GM23248 (cell line): Measurements from ENCODE around the gene POLR3C. TPM values are rescaled to one million over a fixed set of nuclear protein-coding genes. Genes with fewer than 3 reads are reported as not detected.
A peak's percentile ranks its signal among the peaks of the same experiment; 100 is the strongest.

Experiments used
- DNase-seq: peaks from one replicate; pipeline ENCODE4 v3.0.0-alpha.2; 2015
- H2AFZ ChIP-seq: fragments of 200-600 bp; sonication (generic); 2 replicates; pipeline ENCODE4 v1.6.1; 2016; ENCODE audit warnings: antibody characterized with exemption
- H3F3A ChIP-seq: fragments of 200-600 bp; sonication (generic); 2 replicates; pipeline ENCODE4 v1.6.1; 2016; ENCODE audit warnings: mild to moderate bottlenecking, antibody characterized with exemption, mixed run types; ENCODE audit not compliant: insufficient read depth
- H3K27ac ChIP-seq: fragments of 200-600 bp; sonication (generic); 2 replicates; pipeline ENCODE4 v1.5.1; 2016; ENCODE audit warnings: mild to moderate bottlenecking
- H3K27me3 ChIP-seq: fragments of 200-600 bp; sonication (generic); replicated peaks from 2 replicates; pipeline ENCODE4 v1.6.1; 2016; ENCODE audit warnings: mild to moderate bottlenecking; ENCODE audit not compliant: insufficient read depth
- H3K36me3 ChIP-seq: fragments of 200-600 bp; sonication (generic); 2 replicates; pipeline ENCODE4 v1.6.1; 2016; ENCODE audit warnings: low read depth, mild to moderate bottlenecking
- H3K4me1 ChIP-seq: fragments of 200-600 bp; sonication (generic); 2 replicates; pipeline ENCODE4 v1.6.1; 2016; ENCODE audit warnings: mild to moderate bottlenecking; ENCODE audit not compliant: insufficient read depth
- H3K4me2 ChIP-seq: fragments of 200-600 bp; sonication (generic); one replicate; pipeline ENCODE4 v1.6.1; 2016; ENCODE audit warnings: mild to moderate bottlenecking; ENCODE audit not compliant: unreplicated experiment
- H3K4me3 ChIP-seq: fragments of 200-600 bp; sonication (generic); 2 replicates; pipeline ENCODE4 v1.5.1; 2016; ENCODE audit warnings: mild to moderate bottlenecking
- H3K79me2 ChIP-seq: fragments of 200-600 bp; sonication (generic); 2 replicates; pipeline ENCODE4 v1.6.1; 2016; ENCODE audit warnings: mild to moderate bottlenecking; ENCODE audit not compliant: insufficient read depth
- H3K9ac ChIP-seq: fragments of 200-600 bp; sonication (generic); 2 replicates; pipeline ENCODE4 v1.6.1; 2016; ENCODE audit warnings: mild to moderate bottlenecking
- H3K9me2 ChIP-seq: fragments of 200-600 bp; sonication (generic); 2 replicates; pipeline ENCODE4 v1.6.1; 2016; ENCODE audit warnings: mixed run types, mild to moderate bottlenecking, moderate library complexity; ENCODE audit not compliant: insufficient read depth
- H3K9me3 ChIP-seq: fragments of 200-600 bp; sonication (generic); one replicate; pipeline ENCODE4 v1.6.1; 2017; ENCODE audit warnings: low read depth
- H4K20me1 ChIP-seq: fragments of 200-600 bp; sonication (generic); 2 replicates; pipeline ENCODE4 v1.6.0; 2016; ENCODE audit not compliant: insufficient read depth
- EZH2 ChIP-seq: fragments of 200-600 bp; sonication (generic); IDR thresholded peaks from 2 replicates; pipeline ENCODE4 v1.6.1; 2018; ENCODE audit warnings: antibody characterized with exemption, mild to moderate bottlenecking; ENCODE audit not compliant: insufficient read depth, poor library complexity, severe bottlenecking
- EZH2phosphoT487 ChIP-seq: fragments of 200-600 bp; sonication (generic); IDR thresholded peaks from 2 replicates; pipeline ENCODE4 v1.6.1; 2018; ENCODE audit warnings: antibody characterized with exemption, moderate library complexity, mild to moderate bottlenecking, low read depth; ENCODE audit not compliant: insufficient read depth
- WGBS, 2 experiments: methylation state at CpG; one replicate each; pipeline ENCODE4 v1.1.6; 2015 to 2017; ENCODE audit warnings: low lambda C conversion rate in 2 of 2, low coverage in 1 of 2; ENCODE audit errors: missing lambda C conversion rate in 2 of 2; 5-methylcytosine and 5-hydroxymethylcytosine counted together
- in situ Hi-C: fragments of 300-500 bp; cut with MboI; formaldehyde crosslinking; loops from 2 replicates; pipeline ENCODE4 v1.15.0; 2020
- polyA plus RNA-seq: library from polyadenylated mRNA; unstranded; fragments of >200 nt; fragmentation: Nextera tagmentation; extraction: Ambion mirVana; gene quantifications from 2 replicates; pipeline ENCODE4 v1.2.1, GENCODE V29; 2016
- total RNA-seq: library from RNA; depleted of rRNA; stranded (reverse); fragments of >200 nt; shearing (Covaris generic); gene quantifications from 2 replicates; pipeline ENCODE4 v1.2.3, GENCODE V29; 2014

Gene POLR3C
- total and polyA plus RNA-seq, 2 experiments from 2014 or later, result 39.0 to 42.2 TPM

DNA sequence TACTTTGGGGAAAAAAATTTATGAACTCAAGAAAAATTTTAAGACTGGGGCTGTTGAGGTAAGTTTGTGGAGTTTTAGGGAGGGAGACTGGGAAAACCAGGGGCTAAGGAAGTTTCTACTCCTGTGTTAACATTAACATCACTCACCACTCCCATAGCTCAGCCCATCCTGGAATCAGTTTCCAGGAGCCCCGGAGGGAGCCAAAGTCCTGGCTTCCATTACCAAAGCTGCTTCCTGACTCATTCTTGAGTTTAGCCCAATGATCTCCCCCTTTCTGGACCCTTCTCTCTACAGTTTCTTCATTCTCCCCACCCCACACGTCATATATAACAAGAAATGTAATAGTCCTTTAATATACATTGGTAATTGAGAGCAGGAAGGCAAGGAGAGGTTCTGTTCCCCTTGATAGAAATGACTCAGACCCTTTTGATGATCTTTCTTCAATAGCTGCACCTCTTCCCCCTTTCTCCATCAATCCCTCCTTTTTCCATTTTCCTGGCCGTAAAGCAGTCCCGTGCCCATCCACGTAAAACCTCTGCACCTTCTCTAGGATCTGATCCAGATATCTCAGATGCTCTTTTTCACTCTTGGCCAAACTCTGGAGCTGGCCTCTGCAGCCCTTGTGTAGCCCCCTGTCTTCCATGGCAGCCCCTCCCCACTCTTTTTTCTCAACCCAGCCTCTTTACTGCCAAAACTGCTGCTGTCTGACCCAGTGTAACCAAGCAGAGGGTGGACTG, 39.5 kb downstream of the POLR3C start:
- Histone ChIP-seq H3K4me3 (no peak overlapping the region), H3K9ac (no peak overlapping the region), H3K27me3 (no peaks in the 10 kb centered on the region), H3K36me3 (no peaks in the 10 kb centered on the region), H3F3A (no peaks in the 10 kb centered on the region), H3K9me3 (no peaks in the 10 kb centered on the region), H3K79me2 (peaks cover under 1% of the 10 kb centered on the region), H3K4me1 (no peaks in the 10 kb centered on the region), H3K9me2 (no peaks in the 10 kb centered on the region), H3K4me2 (no peak overlapping the region), H2AFZ (no peak overlapping the region), H4K20me1 (no peaks in the 10 kb centered on the region), H3K27ac (no peak overlapping the region)
- TF ChIP-seq EZH2phosphoT487, result no peak
- in situ Hi-C loops, result no loop called here
- DNase-seq, result no peak
- 52 to 59% methylated on average over 5 of the region's 5 CpGs for WGBS, 2 experiments

DNA sequence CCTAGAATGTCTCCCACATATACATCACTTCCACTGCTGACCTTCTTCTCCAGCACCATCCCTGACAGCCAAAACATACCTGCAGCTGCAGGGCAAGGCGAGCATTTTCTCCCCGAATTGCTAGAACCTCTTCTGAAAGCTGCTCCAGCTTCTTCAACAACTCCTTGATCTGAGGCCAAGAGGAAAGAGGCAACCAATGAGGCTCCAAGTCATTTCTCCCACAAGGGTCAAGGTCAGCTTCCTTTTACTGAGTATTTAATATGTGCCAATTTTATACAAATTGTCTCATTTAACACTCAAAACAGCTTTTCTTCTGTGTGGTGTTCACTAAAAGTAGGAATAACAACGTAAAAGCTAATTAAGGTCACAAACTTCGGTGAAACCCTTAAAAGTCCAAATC, 44.2 kb downstream of the POLR3C start:
- H3K4me1 ChIP-seq, result peaks cover 18% of the 10 kb centered on the region
- no peak for DNase-seq
- H2AFZ ChIP-seq, result no peak overlapping the region
- no peak overlapping the region for H3K9ac ChIP-seq
- H3K27ac ChIP-seq, result no peak overlapping the region
- no peaks in the 10 kb centered on the region for H3K36me3 ChIP-seq
- no peaks in the 10 kb centered on the region for H4K20me1 ChIP-seq
- no peak overlapping the region for H3K4me2 ChIP-seq
- 51 to 53% methylated on average over 4 of the region's 4 CpGs for WGBS, 2 experiments
- no peaks in the 10 kb centered on the region for H3K79me2 ChIP-seq
- no peaks in the 10 kb centered on the region for H3K9me2 ChIP-seq
- TF ChIP-seq EZH2phosphoT487, result no peak
- no peak for TF ChIP-seq EZH2
- no peaks in the 10 kb centered on the region for H3K27me3 ChIP-seq
- no peaks in the 10 kb centered on the region for H3K9me3 ChIP-seq
- in situ Hi-C loops, result no loop called here
- peaks cover 6% of the 10 kb centered on the region; the same call in 1 of the 2 replicates for H3F3A ChIP-seq
- H3K4me3 ChIP-seq, result no peak overlapping the region

DNA sequence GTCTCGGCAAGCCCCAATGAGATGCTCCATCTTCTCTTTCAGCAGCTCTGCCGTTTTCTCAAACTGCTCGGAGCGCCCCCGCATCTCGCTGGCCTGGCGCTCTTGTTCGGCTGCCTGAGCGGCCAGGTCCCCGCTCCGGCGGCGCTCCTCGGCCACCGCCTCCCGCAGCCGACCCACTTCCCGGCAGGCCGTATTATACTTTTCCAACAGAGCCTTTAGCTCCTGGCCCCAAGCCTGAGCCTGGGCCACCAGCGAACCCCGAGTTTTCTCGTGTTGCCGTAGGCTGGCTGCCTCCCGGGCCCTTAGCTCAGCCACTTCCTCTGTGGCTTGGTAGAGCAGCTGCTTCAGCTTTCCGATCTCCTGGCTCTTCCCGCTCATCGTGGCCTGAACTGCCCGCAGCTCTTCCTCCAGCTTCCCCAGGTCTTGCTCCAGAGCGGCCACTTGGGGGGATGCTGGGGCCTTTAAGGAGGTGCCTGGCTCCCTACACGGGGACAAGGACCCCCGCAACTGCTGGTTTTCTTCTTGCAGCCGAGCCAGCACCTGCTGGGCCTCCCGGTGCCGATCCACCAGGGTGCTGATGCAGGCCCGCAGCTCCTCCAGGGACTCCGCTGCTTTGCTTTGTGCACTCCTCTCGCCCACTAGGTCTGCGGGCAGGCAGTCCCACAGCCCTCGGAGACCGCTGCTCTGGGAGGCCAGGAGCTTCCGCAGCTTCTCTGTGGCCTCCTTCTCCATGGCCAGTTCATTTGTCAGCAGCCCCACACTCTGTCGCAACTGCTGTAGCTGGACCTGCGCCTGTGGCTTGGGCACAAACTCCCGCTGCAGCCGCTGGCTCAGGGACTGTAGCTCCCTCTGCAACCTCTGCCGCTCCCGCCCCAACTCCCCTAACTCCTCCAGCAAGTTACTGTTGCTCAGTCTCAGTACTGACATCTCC, 48.3 kb downstream of the POLR3C start:
- in situ Hi-C loops, result no loop called here
- TF ChIP-seq EZH2 (no peak), EZH2phosphoT487 (no peak)
- H3K36me3 ChIP-seq, result no peaks in the 10 kb centered on the region
- H3K27ac ChIP-seq, result peak overlapping the region; percentile 21
- H3K9ac ChIP-seq, result peak overlapping the region; percentile 65
- H4K20me1 ChIP-seq, result no peaks in the 10 kb centered on the region
- peaks cover 6% of the 10 kb centered on the region; the same call in 1 of the 2 replicates for H3F3A ChIP-seq
- peak overlapping the region; percentile 62 for H3K4me3 ChIP-seq
- peak; percentile 75 for DNase-seq
- peak overlapping the region; percentile 76 for H3K4me2 ChIP-seq
- H3K9me3 ChIP-seq, result no peaks in the 10 kb centered on the region
- H3K27me3 ChIP-seq, result no peaks in the 10 kb centered on the region
- H3K9me2 ChIP-seq, result no peaks in the 10 kb centered on the region
- peak overlapping the region; percentile 83 for H2AFZ ChIP-seq
- 5% methylated on average over 45 to 47 of the region's 47 CpGs for WGBS, 2 experiments
- no peaks in the 10 kb centered on the region for H3K79me2 ChIP-seq
- H3K4me1 ChIP-seq, result peaks cover 18% of the 10 kb centered on the region

DNA sequence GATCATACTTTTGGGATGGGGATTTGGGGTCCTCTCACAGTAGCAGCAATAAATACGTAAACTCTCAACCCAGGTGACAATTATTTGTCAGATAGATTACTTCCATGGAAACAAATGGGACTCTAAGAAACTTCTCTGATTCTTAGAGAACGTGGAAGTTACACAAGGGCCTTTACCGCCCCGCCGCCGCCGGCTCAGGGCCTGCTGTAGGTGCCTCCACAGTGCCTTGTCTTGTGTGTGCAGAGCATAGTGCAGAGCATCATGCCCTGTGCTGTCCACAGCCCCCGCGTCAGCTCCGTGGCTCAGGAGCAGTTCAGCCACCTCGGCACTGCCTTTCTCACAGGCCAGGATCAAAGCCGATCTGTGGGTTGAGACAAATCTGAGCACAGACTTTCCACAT, 50.6 kb downstream of the POLR3C start:
- 94 to 96% methylated on average over 12 of the region's 12 CpGs for WGBS, 2 experiments
- H3K36me3 ChIP-seq, result no peaks in the 10 kb centered on the region
- no peak for DNase-seq
- in situ Hi-C loops, result no loop called here
- H3K4me1 ChIP-seq, result peaks cover 18% of the 10 kb centered on the region
- H3K4me2 ChIP-seq, result no peak overlapping the region
- no peaks in the 10 kb centered on the region for H3K79me2 ChIP-seq
- no peak overlapping the region for H3K9ac ChIP-seq
- no peak overlapping the region for H2AFZ ChIP-seq
- no peak overlapping the region for H3K27ac ChIP-seq
- H3K27me3 ChIP-seq, result no peaks in the 10 kb centered on the region
- no peaks in the 10 kb centered on the region for H4K20me1 ChIP-seq
- H3K4me3 ChIP-seq, result no peak overlapping the region
- TF ChIP-seq EZH2 (no peak), EZH2phosphoT487 (no peak)
- H3F3A ChIP-seq, result peaks cover 6% of the 10 kb centered on the region; the same call in 1 of the 2 replicates
- H3K9me2 ChIP-seq, result no peaks in the 10 kb centered on the region
- H3K9me3 ChIP-seq, result no peaks in the 10 kb centered on the region
